NCI-H2029 treated with DMSO at 0.1 percent for 48 hours (cell line): ENCODE measurements around the gene UCHL5.

Source experiments
- DNase-seq: peaks from one replicate; lab custom pipeline; 2025; lab: John Stamatoyannopoulos, UW

UCHL5 gene, protein sequence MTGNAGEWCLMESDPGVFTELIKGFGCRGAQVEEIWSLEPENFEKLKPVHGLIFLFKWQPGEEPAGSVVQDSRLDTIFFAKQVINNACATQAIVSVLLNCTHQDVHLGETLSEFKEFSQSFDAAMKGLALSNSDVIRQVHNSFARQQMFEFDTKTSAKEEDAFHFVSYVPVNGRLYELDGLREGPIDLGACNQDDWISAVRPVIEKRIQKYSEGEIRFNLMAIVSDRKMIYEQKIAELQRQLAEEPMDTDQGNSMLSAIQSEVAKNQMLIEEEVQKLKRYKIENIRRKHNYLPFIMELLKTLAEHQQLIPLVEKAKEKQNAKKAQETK

DNA sequence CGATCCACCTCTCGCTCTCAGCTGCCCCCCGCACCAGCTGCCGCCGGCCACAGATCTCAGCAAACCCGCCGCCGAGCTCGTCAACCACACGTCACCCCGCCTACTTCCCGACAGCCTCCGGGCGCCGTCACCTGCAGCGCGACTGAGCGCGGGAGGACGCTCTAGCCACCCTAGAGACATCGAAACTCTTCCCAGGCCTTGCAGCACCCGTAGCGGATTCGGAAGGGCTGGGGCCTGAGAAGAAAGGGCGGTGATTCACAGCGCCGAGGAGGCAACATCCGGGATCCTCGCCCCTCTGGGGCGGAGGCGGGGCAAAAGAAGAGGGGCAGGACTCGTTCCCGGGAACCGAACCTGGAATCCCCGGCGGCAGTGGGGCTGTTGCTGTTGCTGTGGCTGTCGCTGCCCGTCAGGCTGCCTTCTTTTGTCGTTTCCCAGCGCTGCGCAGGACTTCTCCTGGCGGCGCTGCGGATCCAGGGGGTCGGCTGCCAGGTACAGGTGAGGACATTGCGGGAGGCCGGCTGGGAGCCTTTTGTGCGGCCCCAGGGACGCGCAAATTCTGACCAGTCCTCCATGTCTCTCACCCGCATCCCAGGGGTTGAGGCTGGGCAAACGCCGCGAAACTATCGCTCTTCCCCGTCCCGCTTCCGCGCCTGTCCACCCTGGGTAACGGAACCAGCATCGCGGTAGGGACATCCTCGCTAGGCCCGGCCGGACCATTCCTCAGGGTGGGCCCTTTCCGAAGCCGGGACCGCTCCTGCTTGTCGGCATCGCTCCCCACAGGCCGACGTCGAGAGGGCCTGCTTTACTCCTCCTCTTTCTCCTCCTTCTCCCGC is at the start of gene UCHL5, which contains the start of gene RO60:
UCHL5 (minus strand) TSS at position 79 of the 833 bp plus-strand sequence. CDS start 100 bp downstream, outside the sequence.
RO60 (plus strand) TSS at position 331 of the 833 bp plus-strand sequence. CDS start 9,443 bp downstream, outside the sequence.
- DNase-seq, result peak; percentile 83

DNA sequence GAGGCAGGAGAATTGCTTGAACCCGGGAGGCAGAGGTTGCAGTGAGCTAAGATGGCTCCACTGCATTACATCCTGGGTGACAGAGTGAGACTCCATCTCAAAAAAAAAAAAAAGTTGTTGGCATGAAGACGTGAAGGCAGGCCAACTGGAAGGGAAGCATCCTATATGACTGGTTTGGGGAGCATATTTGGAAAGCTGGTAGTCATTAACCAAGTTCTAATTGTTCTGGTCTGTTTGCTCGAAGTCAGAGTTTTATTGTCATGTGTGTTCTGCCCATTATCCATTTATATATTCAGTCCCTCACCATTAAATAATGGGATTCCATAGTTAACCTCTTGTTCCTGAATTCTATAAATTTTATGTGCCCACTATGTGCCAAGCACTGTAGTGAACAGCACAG is 49.3 kb upstream of the UCHL5 start:
- DNase-seq, result no peak

DNA sequence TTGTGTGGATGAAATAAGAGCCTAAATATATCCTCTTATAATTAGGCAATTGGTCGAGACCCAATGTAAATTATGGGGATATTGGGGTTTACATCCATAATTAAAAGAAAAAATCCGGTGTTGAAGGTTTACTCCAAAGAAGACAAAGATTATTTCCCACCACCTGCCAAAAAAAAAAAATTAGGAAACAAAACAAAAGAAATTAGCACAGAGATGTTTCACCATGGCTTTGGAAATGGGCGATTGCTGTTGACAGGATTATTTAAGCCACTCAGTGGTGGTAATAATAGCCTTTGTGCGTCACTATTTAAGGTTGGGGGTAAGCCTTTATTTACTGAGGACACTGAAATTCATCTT is 46.6 kb upstream of the UCHL5 start:
- DNase-seq, result no peak

DNA sequence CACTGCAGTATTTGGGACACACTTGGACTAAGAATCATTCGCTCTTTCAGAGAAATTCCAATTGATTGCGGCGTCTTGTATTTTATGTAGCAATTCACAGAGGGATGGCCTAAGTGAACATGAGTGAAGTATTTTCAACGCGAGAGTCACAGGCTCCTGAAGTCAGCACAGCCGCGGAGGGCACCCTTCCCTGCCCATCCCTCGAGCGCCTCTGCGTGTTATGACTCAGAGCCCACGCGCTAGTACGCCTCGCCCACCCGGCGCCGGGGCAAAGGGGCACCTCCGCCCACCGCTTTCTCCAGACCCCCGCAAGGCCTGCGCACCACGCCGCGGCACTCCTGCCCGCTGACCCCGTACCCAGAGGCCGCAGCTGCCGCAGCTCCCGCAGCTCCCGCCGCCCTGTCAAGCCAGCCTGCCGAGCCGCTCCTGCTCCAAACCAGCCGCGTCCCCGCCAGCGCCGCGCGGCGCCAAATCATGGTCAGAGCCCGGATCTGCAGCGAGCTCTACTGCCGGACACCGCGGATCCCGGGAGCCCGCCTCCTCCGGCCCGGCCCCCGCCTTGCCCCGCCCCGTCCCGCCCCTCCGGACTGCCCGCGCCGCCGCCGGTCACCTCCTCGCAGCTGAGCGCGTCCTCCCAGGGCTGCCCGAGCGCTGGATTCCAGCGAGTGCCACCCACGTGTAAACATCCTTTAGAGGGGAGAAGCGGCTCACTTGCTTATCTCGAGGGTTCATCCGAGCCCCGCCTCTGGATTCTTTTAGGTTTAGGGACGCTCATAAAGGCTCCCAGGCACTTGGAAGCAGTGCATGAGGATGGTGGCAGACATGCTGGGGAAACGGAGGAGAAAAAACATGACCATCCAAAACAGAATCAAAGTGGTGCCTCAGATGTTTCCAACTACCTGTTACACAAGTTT is 46.0 kb upstream of the UCHL5 start, which contains the start of gene GLRX2:
GLRX2 (minus strand) TSS at position 508 of the 914 bp plus-strand sequence; CDS start at position 476, 32 bp downstream.
- no peak for DNase-seq

DNA sequence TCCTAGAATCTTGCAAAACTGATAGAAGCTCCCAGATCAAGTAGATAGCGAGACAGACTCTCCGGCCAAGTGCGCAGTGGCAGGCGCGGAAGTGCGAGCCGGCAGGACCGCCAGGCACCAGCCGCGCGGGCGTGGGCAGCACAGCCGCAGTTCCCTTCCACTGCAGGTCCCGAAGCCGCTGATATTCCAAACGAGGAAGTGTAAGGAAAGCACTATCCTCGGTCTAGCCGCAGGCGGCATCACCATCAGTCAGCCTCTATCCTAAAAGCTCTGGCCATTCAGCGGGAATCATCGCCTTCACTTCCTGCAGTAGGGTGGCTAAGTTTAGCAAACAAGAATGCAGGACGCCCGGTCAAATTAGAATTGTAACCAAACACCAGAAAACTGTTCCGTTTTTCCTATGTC is 45.3 kb upstream of the UCHL5 start:
- DNase-seq, result no peak

DNA sequence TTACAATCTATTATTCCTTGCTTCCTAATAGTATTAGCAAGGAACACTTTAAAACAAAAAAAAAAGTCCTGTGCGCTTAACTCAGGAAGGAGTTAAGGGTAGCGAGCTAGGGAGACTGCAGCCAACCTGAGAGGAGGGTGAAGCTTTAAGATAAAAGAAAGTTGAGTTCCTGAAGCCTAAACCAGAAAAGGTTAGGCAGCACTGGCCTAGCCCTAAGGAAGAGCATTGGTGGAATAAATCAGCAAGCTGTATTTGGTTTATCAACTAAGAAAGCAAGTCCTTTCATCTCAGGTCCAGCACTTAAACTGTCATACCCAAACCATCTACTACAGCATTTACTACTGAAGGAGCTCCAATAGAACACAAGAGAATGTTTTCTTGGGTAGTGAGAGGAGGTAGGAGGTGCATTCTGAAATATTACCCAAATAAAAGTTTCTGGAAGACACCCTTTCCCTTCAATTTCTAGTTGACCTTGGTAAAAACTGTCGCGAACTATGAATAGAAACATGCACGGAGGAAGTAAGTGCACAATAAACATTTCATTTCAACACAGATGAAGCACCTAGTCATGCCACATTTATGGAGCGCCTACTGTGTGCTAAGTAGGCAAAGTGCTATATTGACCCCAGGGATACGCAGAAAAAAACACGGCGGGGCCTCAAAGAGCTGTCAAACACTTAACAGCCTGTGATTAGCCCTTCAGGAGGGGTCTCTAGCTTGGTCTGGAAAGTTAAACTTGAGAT is 44.8 kb upstream of the UCHL5 start:
- no peak for DNase-seq

DNA sequence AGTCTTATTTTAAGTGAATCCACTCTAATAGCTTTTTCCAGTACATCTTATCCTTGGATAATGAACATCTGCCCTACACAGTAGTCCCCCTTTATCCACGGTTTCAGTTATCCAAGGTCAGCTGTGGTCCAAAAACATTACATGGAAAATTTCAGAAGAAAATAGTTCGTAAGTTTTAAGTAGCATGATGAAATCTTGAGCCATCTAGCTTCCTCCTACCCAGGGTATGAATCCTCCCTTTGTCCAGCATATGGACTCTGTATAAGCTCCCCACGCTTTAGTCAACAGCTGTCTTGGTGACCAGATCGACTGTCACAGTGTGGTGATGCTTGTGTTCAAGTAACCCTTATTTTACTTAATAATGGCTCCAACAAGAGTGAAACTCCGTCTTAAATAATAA is 43.5 kb upstream of the UCHL5 start:
- no peak for DNase-seq

DNA sequence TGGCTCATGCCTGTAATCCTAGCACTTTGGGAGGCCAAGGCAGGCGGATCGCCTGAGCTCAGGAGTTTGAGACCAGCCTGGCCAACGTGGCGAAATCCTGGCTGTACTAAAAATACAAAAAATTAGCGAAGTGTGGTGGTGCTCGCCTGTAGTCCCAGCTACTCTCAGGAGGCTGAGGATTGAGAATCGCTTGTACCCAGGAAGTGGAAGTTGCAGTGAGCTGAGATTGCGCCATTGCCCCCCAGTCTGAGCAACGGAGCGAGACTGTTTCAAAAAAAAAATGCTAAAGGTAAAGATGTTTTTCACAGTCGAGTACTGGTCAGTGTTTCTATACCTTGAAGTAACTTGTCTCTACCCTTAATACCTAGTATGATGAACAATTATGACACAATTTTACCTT is 35.0 kb upstream of the UCHL5 start:
- no peak for DNase-seq

DNA sequence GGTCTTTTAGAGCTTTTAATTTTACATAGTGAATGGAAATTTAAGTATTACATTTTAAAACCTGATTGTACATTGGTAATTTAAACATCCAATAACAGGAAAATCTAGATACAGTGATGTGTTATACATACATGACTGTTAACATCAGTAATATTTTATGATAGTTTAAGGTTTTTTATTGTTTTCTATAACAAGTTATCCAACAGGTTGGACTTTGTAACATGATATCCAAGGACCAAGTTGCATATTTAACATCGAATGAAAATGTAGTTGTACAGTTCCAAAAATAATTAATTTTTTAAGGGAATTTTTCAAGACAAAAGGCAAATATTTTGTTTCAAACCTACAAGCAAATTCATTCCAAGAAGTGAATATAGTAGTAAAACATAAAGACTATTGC is 31.7 kb upstream of the UCHL5 start:
- no peak for DNase-seq

DNA sequence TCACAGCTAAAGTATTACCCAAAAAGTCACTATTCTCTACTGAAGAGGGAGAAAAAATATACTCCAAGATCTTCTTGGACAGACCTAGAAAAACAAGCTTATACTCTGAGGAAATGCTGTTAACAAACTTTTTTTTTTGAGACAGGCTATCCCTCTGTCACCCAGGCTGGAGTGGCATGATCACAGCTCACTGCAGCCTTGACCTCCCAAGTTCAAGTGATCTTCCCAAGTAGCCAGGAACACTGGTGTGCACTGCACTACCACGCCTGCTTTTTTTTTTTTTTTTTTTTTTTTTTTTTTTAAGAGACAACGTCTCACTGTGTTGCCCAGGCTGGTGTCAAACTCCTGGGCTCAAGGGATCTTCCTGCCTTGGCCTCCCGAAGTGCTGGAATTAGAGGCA is 28.7 kb upstream of the UCHL5 start:
- DNase-seq, result no peak

DNA sequence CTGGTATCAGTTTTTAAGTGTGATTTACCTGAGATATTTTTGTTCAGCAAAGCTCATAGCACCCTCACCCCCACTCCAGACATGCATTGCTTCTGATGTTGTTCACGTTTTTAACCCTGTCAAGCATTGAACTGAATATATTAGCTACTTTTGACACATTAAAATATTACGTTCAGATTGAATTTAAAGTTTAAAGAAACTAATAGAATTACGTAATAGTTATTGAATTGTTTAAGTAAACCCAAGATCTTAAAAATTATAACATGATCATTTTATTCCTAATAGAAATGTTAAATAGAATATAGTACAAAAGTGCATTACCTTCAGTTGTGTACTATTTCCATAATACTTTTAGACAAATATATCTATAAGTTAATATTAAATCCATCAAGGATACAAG is 27.2 kb upstream of the UCHL5 start:
- DNase-seq, result no peak

DNA sequence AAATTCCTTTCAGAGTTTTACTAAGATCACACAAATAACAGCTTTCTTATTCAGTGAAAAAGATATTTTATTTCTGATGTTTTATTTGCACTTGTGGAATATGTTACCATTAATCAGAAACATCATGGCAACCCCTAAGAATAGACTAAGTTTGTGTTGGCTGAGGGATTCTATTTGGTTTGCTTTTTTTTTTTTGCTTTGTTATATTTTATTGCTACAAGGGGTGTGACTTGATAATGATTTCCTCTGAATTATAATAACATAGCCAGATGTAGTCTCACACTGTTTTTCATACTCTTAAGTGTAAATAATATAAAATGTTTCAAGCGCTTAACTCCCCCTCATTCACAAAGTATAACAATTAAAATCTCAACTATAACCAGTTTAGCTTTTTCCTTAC is 26.1 kb upstream of the UCHL5 start:
- DNase-seq, result no peak

DNA sequence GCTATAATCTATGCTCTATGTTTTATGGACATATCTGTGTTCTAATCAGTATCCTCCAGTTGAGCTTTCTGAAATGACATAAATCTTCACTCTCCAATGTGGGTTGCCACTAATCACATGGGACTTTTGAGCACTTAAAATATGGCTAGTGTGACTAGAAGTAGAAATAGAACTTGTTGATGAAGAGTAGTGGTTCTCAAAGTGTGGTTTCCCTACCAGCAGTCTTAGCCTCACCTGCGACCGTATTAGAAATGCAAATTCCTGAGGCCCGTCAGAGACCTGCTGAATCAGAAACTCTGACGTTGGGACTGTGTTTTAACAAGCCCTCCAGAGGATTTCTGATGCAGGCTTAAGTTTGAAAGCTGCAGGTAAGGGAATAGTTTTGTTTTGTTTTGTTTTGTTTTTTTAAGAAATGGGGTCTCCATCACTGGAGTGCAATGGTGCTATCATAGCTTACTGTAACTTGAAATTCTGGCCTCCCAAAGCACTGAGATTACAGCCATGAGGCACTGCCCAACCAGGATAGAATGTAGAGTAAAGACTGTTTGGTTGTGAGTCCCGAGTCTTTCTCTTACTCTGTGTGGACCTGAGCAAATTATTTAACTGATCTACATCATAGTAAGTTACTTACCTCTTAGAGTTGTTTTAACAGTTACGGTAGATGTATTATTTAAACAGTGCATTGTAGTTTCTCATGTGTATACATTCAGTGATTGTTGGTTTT is 24.4 kb upstream of the UCHL5 start:
- no peak for DNase-seq

DNA sequence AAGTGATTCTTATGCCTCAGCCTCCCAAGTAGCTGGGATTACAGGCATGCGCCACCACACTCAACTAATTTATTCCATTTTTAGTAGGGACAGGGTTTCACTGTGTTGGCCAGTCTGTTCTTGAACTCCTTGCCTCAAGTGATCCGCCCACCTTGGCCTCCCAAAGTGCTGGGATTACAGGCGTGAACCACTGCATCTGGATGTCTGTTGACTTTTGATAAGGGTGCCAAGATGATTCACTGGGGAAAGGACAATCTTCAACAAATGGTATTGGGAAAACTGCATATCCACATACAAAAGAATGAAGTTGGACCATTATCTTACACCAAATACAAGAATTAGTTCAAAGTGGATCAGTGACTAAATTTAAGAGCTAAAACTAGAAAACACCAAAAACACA is 20.0 kb upstream of the UCHL5 start:
- no peak for DNase-seq

DNA sequence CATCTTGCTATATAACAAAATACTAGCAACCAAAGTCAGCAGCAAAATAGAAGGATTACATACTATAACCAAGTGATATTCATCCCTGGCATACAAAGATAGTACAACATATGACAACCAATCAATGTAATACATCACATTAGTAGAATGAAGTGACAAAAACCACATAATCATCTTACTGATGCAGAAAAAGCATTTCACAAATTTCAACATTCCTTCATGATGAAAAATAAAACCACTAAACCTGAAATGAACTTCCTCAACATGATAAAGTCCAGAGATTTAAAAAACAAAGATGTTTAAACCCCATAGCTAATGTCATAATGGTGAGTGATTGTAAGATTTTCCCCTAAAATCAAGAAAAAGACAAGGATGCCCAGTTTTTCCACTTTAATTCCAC is 18.8 kb upstream of the UCHL5 start:
- DNase-seq, result no peak

DNA sequence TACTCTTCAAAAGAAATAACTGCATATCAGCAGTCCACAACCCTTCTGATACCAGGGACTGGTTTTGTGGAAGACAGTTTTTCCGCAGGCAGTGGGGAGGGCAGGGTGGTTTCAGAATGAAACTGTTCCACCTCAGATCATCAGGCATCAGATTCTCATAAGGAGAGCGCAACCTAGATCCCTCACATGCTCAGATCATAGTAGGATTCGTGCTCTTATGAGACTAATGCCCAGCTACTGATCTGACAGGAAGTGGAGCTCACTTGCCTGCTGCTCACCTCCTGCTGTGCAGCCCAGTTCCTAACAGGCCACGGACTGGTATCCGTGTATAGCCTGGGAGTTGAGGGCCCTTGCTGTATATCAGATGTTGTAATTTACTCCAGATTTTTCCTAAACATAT is 11.8 kb upstream of the UCHL5 start:
- peak; percentile 12 for DNase-seq

DNA sequence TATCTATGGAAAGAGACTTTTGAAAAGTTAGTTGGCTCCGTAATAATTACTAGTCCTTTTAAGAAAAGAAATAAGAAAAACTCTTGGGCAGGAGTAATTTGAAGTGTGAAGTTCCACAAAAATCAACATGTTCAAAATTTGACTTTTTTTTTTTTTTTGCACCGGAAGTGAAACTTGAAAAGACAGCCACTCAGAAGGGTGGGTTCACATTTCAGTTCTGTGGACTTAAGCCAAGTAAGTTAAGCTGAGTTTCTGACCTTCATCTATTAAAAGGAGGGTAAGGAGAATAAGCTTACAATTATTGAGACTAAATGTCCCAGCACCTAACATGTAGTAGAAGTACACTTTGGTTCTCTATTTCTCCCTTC is 11.2 kb upstream of the UCHL5 start:
- DNase-seq, result no peak

DNA sequence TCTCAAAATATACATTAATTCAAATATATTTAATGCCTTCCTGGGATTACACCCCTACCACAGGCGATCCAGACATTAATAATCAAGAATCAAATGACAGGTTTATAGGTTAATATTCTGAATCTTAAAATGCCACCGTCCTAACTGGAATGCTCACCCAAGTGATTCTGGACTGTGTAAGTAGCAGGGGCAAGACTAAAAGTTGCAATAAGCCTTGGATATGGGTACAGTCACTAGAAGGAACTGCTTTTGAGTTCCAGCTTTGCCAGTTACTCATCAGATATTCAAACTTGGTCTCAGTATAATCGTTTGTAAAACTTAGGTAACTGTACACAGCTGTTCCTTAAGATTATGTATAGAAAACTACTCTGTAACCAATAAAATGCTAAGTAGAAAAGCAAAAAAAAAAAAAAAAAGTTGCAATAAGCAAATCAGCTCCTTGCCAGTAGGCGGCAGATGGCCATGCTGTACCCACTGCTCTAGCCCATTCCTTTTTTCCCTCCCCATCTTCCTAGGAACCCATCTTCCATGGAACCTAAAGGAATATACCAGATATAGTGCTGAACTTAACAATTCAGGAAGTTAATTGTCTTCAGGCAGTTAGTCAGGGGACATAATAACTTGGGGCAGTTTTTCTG is 10.7 kb upstream of the UCHL5 start:
- DNase-seq, result no peak

DNA sequence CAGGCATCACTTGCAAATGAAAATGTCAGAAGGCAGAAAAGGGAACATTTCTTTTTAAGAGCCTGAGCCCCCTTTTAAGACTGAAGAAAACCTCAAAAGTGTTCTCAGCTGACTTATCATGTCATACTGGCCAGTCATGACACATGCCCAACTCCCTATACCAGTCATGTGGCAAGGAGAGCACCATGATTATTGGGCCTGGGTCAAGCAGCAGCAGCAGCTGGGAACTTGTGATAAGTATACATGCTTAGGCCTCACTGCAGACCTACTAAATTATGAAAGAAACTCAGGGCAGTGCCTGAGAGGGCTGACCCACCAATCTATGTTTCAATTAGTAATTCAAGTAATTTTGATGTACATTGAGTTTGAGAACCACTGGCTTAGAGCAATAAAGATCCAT is 8.9 kb upstream of the UCHL5 start:
- no peak for DNase-seq

DNA sequence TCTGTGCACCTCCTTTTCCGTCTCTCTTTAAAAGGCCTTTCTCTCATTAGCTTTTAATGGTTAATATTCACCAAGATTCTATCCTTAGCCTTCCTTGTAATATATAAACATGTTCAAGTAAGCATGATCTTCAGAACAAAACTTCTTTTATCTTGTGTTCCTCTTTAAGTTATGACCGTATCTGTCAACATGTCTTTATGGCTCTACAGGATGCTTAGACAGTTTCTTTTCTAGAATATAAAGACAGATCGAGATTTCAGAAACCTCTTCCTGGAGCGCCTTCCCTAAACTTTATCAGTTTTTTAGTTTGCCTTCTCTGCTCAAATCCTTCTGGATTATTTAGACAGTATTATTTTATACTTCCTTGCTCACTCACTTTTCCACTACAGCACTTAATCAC is 7.4 kb upstream of the UCHL5 start:
- no peak for DNase-seq
